ENCODE measurements around the gene ADD3.
A peak's percentile ranks its signal among the peaks of the same experiment; 100 is the strongest.

ADD3 gene

GRCh38 chr10:109987452-109988211 is 20.2 kb upstream of the ADD3 start:
- no peak for ATAC-seq (replicated peaks)
- peaks cover 4 to 9% of the 10 kb centered on the region in 2 donors for H3K4me1 Mint-ChIP-seq

GRCh38 chr10:109988212-109988596 is 19.6 kb upstream of the ADD3 start:
- Mint-ChIP-seq H3K4me3 (no peak overlapping the region), H3K4me1 (peaks cover 6 to 11% of the 10 kb centered on the region in 2 donors), H3K9me3 (peaks cover 11 to 18% of the 10 kb centered on the region in 2 donors), H3K27ac (no peak overlapping the region), H3K36me3 (peaks cover 14 to 15% of the 10 kb centered on the region in 2 donors), H3K27me3 (no peaks in the 10 kb centered on the region)
- DNase-seq = no peak
- no peak for ATAC-seq (replicated peaks)

More at GRCh38 chr10:109987452-109988211, 20.2 kb upstream of the ADD3 start:
- Mint-ChIP-seq H3K27ac (no peak overlapping the region), H3K27me3 (no peaks in the 10 kb centered on the region), H3K36me3 (peaks cover 14 to 15% of the 10 kb centered on the region in 2 donors), H3K9me3 (peaks cover 11 to 18% of the 10 kb centered on the region in 2 donors), H3K4me3 (no peak overlapping the region)
- no peak for DNase-seq

DNA sequence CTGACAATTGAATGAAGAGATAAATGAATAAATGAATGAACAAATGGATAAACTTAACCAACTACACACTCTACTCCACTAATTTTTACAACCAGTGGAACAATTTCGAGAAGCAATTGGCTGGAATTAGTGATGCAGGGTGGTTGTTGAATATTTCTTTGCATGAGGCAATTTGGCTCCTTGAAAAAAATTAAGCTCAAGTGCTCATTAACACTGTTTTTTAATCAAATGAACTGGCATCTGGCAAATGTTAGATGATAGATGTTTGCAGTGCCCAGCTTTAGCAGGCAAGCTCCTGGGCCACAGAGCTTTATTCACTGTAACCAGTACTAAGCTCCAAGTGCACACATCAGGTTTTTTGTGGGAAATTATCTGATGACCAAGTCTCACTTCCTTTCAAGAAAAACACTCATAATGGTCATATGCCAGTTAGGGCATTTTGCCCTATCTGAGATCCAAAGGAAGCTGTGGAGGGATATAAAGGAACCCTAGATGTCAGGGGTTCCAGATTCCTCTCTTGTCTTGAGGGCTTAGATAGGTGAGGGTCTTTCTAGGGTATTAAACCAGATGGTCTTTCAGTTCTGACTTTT is 16.4 kb upstream of the ADD3 start:
- peaks cover 10 to 11% of the 10 kb centered on the region in 2 donors for H3K9me3 Mint-ChIP-seq
- peak overlapping the region; percentile 47 for H3K27ac Mint-ChIP-seq
- DNase-seq (no peak), ATAC-seq (replicated peaks) (no peak)
- no peak overlapping the region for H3K4me3 Mint-ChIP-seq
- no peaks in the 10 kb centered on the region for H3K27me3 Mint-ChIP-seq
- peaks cover 12 to 27% of the 10 kb centered on the region in 2 donors for H3K4me1 Mint-ChIP-seq
- H3K36me3 Mint-ChIP-seq = peaks cover 6 to 10% of the 10 kb centered on the region in 2 donors

DNA sequence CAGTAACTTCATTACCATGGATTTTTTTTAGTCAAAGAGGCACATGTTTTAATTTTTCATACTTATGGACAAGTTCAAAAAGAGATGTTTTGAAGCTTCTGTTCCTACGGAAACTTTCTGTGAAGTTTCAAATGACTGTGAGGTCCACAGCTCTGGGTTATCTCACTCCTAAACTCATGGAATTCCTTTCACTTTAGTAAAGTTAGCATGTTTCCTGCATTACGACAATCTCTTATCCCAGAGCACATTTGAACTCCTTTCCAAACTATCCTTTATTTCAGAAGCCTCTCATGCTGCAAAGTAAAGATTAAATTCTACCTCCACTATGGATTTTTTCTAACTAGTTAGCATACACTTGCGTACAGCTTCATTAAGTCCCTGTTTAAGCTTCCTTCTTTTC is 15.3 kb upstream of the ADD3 start:
- no peak overlapping the region for H3K4me3 Mint-ChIP-seq
- H3K27me3 Mint-ChIP-seq = no peaks in the 10 kb centered on the region
- no peak overlapping the region for H3K27ac Mint-ChIP-seq
- H3K9me3 Mint-ChIP-seq = peaks cover 8 to 9% of the 10 kb centered on the region in 2 donors
- peaks cover 20 to 34% of the 10 kb centered on the region in 2 donors for H3K4me1 Mint-ChIP-seq
- peaks cover 5 to 8% of the 10 kb centered on the region in 2 donors for H3K36me3 Mint-ChIP-seq
- ATAC-seq (replicated peaks) (no peak), DNase-seq (no peak)

DNA sequence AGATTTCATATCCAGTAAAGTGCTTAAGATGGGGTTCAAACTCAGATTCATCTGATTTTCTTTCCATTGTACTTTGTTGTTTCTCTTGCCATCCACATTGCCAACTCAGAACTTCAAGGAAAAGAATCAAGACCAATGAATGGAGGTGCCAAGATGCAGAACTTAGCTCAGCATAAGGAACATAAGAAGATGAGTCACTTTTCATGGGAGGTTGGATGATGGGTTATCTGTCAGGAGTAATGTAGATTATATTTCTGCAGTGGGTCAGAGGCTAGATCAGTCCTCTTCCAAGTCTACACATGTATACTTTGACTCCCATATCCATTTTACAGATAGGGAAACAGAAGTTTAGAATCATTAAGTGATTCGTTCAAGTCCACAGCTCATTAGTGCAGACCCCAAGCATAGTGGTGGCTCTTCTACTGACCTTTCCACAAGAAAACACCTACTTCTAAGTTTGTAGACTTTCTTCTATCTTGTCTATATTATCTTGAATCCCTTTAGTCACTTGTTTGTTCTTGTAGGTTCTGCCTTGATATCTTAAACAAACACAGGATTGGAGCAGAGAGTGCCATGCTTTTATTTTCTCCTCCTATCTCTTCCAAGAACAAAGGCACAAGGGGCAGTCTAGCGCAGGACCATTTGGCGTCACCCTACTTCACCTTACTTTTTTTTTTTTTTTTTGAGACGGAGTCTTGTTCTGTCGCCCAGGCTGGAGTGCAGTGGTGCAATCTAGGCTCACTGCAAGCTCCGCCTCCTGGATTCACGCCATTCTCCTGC is 14.0 kb upstream of the ADD3 start:
- H3K36me3 Mint-ChIP-seq = peaks cover 0 to 1% of the 10 kb centered on the region in 2 donors
- H3K4me1 Mint-ChIP-seq = peaks cover 28 to 47% of the 10 kb centered on the region in 2 donors
- DNase-seq (no peak), ATAC-seq (replicated peaks) (no peak)
- no peak overlapping the region for H3K27ac Mint-ChIP-seq
- H3K9me3 Mint-ChIP-seq = peaks cover 0 to 3% of the 10 kb centered on the region in 2 donors
- no peaks in the 10 kb centered on the region for H3K27me3 Mint-ChIP-seq
- no peak overlapping the region for H3K4me3 Mint-ChIP-seq

GRCh38 chr10:109994711-109995577 is 12.8 kb upstream of the ADD3 start:
- H3K27ac Mint-ChIP-seq = no peak overlapping the region

GRCh38 chr10:109995595-109995994 is 12.2 kb upstream of the ADD3 start:
- Mint-ChIP-seq H3K36me3 (no peaks in the 10 kb centered on the region), H3K9me3 (peaks cover 0 to 3% of the 10 kb centered on the region in 2 donors), H3K4me1 (peaks cover 30 to 48% of the 10 kb centered on the region in 2 donors), H3K27me3 (no peaks in the 10 kb centered on the region), H3K27ac (no peak overlapping the region), H3K4me3 (no peak overlapping the region)
- no peak for ATAC-seq (replicated peaks)
- DNase-seq = no peak

More at GRCh38 chr10:109994711-109995577, 12.8 kb upstream of the ADD3 start:
- Mint-ChIP-seq H3K27me3 (no peaks in the 10 kb centered on the region), H3K36me3 (no peaks in the 10 kb centered on the region), H3K4me3 (no peak overlapping the region), H3K9me3 (peaks cover 0 to 3% of the 10 kb centered on the region in 2 donors), H3K4me1 (peaks cover 30 to 48% of the 10 kb centered on the region in 2 donors)
- no peak for DNase-seq
- ATAC-seq (replicated peaks) = peak; percentile 50 to 68

DNA sequence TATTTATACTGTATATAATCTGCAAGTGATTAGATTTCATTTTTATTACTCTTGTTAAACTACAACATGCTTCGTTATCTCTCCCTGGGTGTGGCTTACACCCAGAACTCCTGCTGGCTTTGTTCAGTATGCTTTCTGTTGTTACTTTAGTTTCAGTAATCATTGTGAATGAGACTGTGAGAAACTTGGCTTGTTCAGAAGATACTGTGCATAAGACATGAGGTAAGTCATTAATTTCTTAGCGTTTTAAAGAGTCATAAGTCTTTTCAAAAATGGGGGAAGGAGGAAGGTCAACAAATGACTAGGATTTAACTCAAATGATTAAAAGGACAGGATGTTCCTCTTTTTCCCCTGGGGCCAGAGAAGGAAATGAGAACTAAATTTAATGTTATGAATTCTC is 11.6 kb upstream of the ADD3 start:
- ATAC-seq (replicated peaks) = peak; percentile 78 to 84
- Mint-ChIP-seq H3K27me3 (no peaks in the 10 kb centered on the region), H3K4me1 (peaks cover 30 to 48% of the 10 kb centered on the region in 2 donors), H3K36me3 (no peaks in the 10 kb centered on the region), H3K9me3 (peaks cover 0 to 3% of the 10 kb centered on the region in 2 donors), H3K27ac (peak overlapping the region; percentile 63), H3K4me3 (peak overlapping the region; percentile 42 to 45)
- DNase-seq = no peak

- Mint-ChIP-seq H3K36me3 (no peaks in the 10 kb centered on the region), H3K9me3 (peaks cover 0 to 3% of the 10 kb centered on the region in 2 donors), H3K4me3 (no peak overlapping the region), H3K27me3 (no peaks in the 10 kb centered on the region), H3K27ac (no peak overlapping the region), H3K4me1 (peaks cover 30 to 48% of the 10 kb centered on the region in 2 donors)
- DNase-seq = no peak
- ATAC-seq (replicated peaks) = peak; percentile 52
Measured at GRCh38 chr10:109996766-109997171, 11.0 kb upstream of the ADD3 start.

DNA sequence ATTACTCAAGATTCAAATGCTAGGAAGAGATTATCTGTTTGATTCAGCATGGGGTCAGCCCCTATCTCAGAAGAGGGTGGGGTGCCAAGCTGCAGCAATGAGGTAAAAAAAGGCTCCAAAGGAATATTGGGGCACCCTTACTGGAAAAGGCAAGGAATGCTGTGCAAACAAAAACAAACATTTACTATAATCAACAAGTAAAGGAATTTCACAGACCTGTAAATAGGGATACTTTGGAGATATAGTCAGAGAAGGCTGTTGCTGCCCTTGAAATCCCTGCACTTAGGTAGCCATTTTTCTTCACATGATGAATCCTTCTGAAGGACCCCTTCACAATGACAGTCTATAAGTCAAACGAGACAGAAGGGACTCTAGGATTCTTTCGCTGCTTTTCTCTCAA is 10.6 kb upstream of the ADD3 start:
- Mint-ChIP-seq H3K9me3 (peaks cover 0 to 3% of the 10 kb centered on the region in 2 donors), H3K27me3 (no peaks in the 10 kb centered on the region), H3K4me3 (no peak overlapping the region), H3K36me3 (no peaks in the 10 kb centered on the region), H3K27ac (no peak overlapping the region), H3K4me1 (peaks cover 30 to 48% of the 10 kb centered on the region in 2 donors)
- ATAC-seq (replicated peaks) = no peak
- no peak for DNase-seq

DNA sequence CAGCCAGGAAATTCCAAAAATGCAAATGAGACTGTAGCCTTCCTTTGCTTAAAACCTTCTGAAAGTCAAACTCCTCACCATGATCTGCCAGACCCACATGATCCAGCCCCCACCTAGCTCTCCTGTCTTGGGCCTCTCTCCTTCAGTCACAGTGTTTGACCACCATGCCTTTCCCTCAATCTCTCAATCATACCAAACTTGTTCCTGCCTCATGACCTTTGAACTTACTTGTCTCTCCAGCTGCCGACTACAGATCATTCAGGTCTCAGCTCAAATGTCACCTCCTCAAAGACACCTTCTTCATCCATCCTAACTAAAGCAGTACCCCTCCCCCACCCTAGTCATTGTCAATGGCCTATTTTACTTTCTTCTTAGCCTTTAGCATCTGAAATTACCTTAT is 9.3 kb upstream of the ADD3 start:
- no peak overlapping the region for H3K4me3 Mint-ChIP-seq
- no peaks in the 10 kb centered on the region for H3K27me3 Mint-ChIP-seq
- DNase-seq (no peak), ATAC-seq (replicated peaks) (no peak)
- H3K27ac Mint-ChIP-seq = no peak overlapping the region
- H3K36me3 Mint-ChIP-seq = no peaks in the 10 kb centered on the region
- peaks cover 0 to 3% of the 10 kb centered on the region in 2 donors for H3K9me3 Mint-ChIP-seq
- peaks cover 34 to 52% of the 10 kb centered on the region in 2 donors for H3K4me1 Mint-ChIP-seq

- Mint-ChIP-seq H3K9me3 (peaks cover 0 to 3% of the 10 kb centered on the region in 2 donors), H3K4me3 (no peak overlapping the region), H3K27ac (peak overlapping the region; percentile 28), H3K36me3 (no peaks in the 10 kb centered on the region), H3K4me1 (peaks cover 21 to 25% of the 10 kb centered on the region in 2 donors), H3K27me3 (no peaks in the 10 kb centered on the region)
- DNase-seq (no peak), ATAC-seq (replicated peaks) (no peak)
Measured at GRCh38 chr10:110002801-110003523, 4.8 kb upstream of the ADD3 start.

- Mint-ChIP-seq H3K4me1 (peaks cover 17 to 19% of the 10 kb centered on the region in 2 donors), H3K4me3 (no peak overlapping the region), H3K27me3 (no peaks in the 10 kb centered on the region), H3K9me3 (peaks cover 0 to 1% of the 10 kb centered on the region in 2 donors), H3K36me3 (no peaks in the 10 kb centered on the region), H3K27ac (peak overlapping the region; percentile 31)
- ATAC-seq (replicated peaks) (no peak), DNase-seq (no peak)
Measured at GRCh38 chr10:110003524-110003885, 4.3 kb upstream of the ADD3 start.

All from stimulated activated naive B cell treated with anti-CD40 and anti-IgM and Interleukin-4, amounts not matched to agents 10 μg/mL and 1 μg/mL and 100 μg/mL, for 72 hours (primary cell).